PC-3 (cell line): ENCODE measurements around the gene GLRA3. TPM values are rescaled to one million over a fixed set of nuclear protein-coding genes. Genes with fewer than 3 reads are reported as not detected.

ENCODE experiments used
- ATAC-seq: fragments of 200-7000 bp; cut with Tn5 transposase; 2 replicates; pipeline ENCODE4 v1.9.1; 2020; ENCODE audit warnings: mild to moderate bottlenecking, moderate library complexity
- BruUV-seq: library from RNA; stranded (reverse); fragments of 400-500 nt; replicated peaks from 2 replicates; lab custom pipeline; 2021; lab: Mats Ljungman, UMichigan
- CTCF ChIA-PET: fragments of 300-600 bp; sonication (Branson Sonifier 250); formaldehyde crosslinking; loops from one replicate; lab custom pipeline; 2022; ENCODE audit warnings: antibody characterized with exemption; lab: Charles Lee
- POLR2A ChIA-PET: fragments of 300-600 bp; sonication (Branson Sonifier 250); formaldehyde crosslinking; loops from one replicate; lab custom pipeline; 2022; ENCODE audit warnings: antibody characterized with exemption; ENCODE audit not compliant: unreplicated experiment; lab: Charles Lee
- DNase-seq: peaks from one replicate; pipeline ENCODE4 v3.0.0-alpha.2; 2015
- H2AFZ ChIP-seq: fragments of 300-600 bp; sonication (generic); 2 replicates; pipeline ENCODE4 v1.6.0; 2016; ENCODE audit warnings: antibody characterized with exemption, low read length
- H3F3A ChIP-seq: fragments of 300-600 bp; sonication (generic); one replicate; pipeline ENCODE4 v1.6.0; 2017; ENCODE audit warnings: antibody characterized with exemption, low read length, control low read depth, mild to moderate bottlenecking; ENCODE audit not compliant: unreplicated experiment
- H3K27ac ChIP-seq: fragments of 300-600 bp; sonication (generic); 2 replicates; pipeline ENCODE4 v1.5.1; 2016; ENCODE audit warnings: mild to moderate bottlenecking, low read length
- H3K27me3 ChIP-seq: fragments of 300-600 bp; sonication (generic); 2 replicates; pipeline ENCODE4 v1.6.1; 2016; ENCODE audit warnings: low read length, mixed read lengths
- H3K36me3 ChIP-seq: fragments of 300-600 bp; sonication (generic); 2 replicates; pipeline ENCODE4 v1.6.1; 2016; ENCODE audit warnings: low read depth, mixed run types, low read length, mixed read lengths
- H3K4me1 ChIP-seq: fragments of 300-600 bp; sonication (generic); 2 replicates; pipeline ENCODE4 v1.5.1; 2016; ENCODE audit warnings: low read length; ENCODE audit not compliant: insufficient read depth
- H3K4me2 ChIP-seq: fragments of 300-600 bp; sonication (generic); 2 replicates; pipeline ENCODE4 v1.6.0; 2016; ENCODE audit warnings: low read length
- H3K4me3 ChIP-seq: fragments of 300-600 bp; sonication (generic); 2 replicates; pipeline ENCODE4 v1.5.1; 2016; ENCODE audit warnings: mild to moderate bottlenecking, low read length, mixed read lengths
- H3K79me2 ChIP-seq: fragments of 300-600 bp; sonication (generic); 2 replicates; pipeline ENCODE4 v1.6.1; 2017; ENCODE audit warnings: low read length, mixed read lengths
- H3K9ac ChIP-seq: fragments of 300-600 bp; sonication (generic); 2 replicates; pipeline ENCODE4 v1.6.0; 2016; ENCODE audit warnings: mild to moderate bottlenecking, low read length
- H3K9me2 ChIP-seq: fragments of 300-600 bp; sonication (generic); replicated peaks from 2 replicates; pipeline ENCODE4 v1.6.1; 2016; ENCODE audit warnings: mixed run types, low read length, mixed read lengths
- H3K9me3 ChIP-seq: fragments of 300-600 bp; sonication (generic); 2 replicates; pipeline ENCODE4 v1.6.1; 2016; ENCODE audit warnings: low read length, mixed read lengths
- H4K20me1 ChIP-seq: fragments of 300-600 bp; sonication (generic); 2 replicates; pipeline ENCODE4 v1.6.1; 2016; ENCODE audit warnings: low read length, mixed read lengths
- CTCF ChIP-seq: fragments of 300-600 bp; sonication (generic); conservative IDR thresholded peaks from 2 replicates; pipeline ENCODE4 v1.5.1; 2017; ENCODE audit warnings: antibody characterized with exemption, low read depth, mild to moderate bottlenecking, low read length
- EZH2 ChIP-seq: fragments of 300-600 bp; sonication (generic); IDR thresholded peaks from one replicate; pipeline ENCODE4 v1.6.1; 2017; ENCODE audit warnings: antibody characterized with exemption, mild to moderate bottlenecking, low read length; ENCODE audit not compliant: unreplicated experiment
- EZH2phosphoT487 ChIP-seq: fragments of 300-600 bp; sonication (generic); IDR thresholded peaks from 2 replicates; pipeline ENCODE4 v1.6.1; 2018; ENCODE audit warnings: mild to moderate bottlenecking, antibody characterized with exemption, low read length, borderline replicate concordance
- intact Hi-C: fragments of 100-400 bp; cut with micrococcal nuclease; formaldehyde crosslinking; loops from 2 replicates; pipeline ENCODE4 v1.9.0; 2023
- total RNA-seq: library from RNA; depleted of rRNA; stranded (reverse); fragments of >200 nt; gene quantifications from 2 replicates; pipeline ENCODE4 v1.2.3, GENCODE V29; 2014

GLRA3 gene
- total RNA-seq, 1 experiment from 2014 or later = not detected

GRCh38 chr4:174813292-174813691 lies 15.8 kb downstream of the GLRA3 start:
- intact Hi-C loops = no loop called here
- Histone ChIP-seq H3F3A (no peaks in the 10 kb centered on the region), H3K9me2 (no peaks in the 10 kb centered on the region), H4K20me1 (no peaks in the 10 kb centered on the region), H3K79me2 (no peaks in the 10 kb centered on the region), H3K4me3 (no peak overlapping the region), H3K4me1 (no peaks in the 10 kb centered on the region), H3K9ac (no peak overlapping the region), H3K36me3 (no peaks in the 10 kb centered on the region), H3K9me3 (no peaks in the 10 kb centered on the region), H3K27me3 (no peaks in the 10 kb centered on the region), H2AFZ (no peak overlapping the region), H3K27ac (no peak overlapping the region), H3K4me2 (no peak overlapping the region)
- no peak for ATAC-seq
- no peak for DNase-seq
- TF ChIP-seq EZH2 (no peak), EZH2phosphoT487 (no peak), CTCF (no peak)
- CTCF ChIA-PET = no interaction called here
- BruUV-seq = no TSS peak
- POLR2A ChIA-PET = no interaction called here

- H3K9me3 ChIP-seq = no peaks in the 10 kb centered on the region
- H3K79me2 ChIP-seq = no peaks in the 10 kb centered on the region
- H3K27me3 ChIP-seq = no peaks in the 10 kb centered on the region
- H3K27ac ChIP-seq = no peak overlapping the region
- H3K4me2 ChIP-seq = no peak overlapping the region
- H3K4me3 ChIP-seq = no peak overlapping the region
- no peak overlapping the region for H2AFZ ChIP-seq
- no peak overlapping the region for H3K9ac ChIP-seq
- DNase-seq (no peak), ATAC-seq (no peak)
- TF ChIP-seq CTCF (no peak), EZH2phosphoT487 (no peak), EZH2 (no peak)
- no peaks in the 10 kb centered on the region for H3K36me3 ChIP-seq
- H3K9me2 ChIP-seq = no peaks in the 10 kb centered on the region
- H4K20me1 ChIP-seq = no peaks in the 10 kb centered on the region
- BruUV-seq = no TSS peak
- H3F3A ChIP-seq = no peaks in the 10 kb centered on the region
- POLR2A ChIA-PET = no interaction called here
- H3K4me1 ChIP-seq = no peaks in the 10 kb centered on the region
- intact Hi-C loops = no loop called here
- CTCF ChIA-PET = no interaction called here
Measured at GRCh38 chr4:174810834-174811233, 18.2 kb downstream of the GLRA3 start.

- ATAC-seq (peak; percentile 84), DNase-seq (peak; percentile 41)
- CTCF ChIA-PET = no interaction called here
- H4K20me1 ChIP-seq = no peaks in the 10 kb centered on the region
- H3K79me2 ChIP-seq = no peaks in the 10 kb centered on the region
- POLR2A ChIA-PET = no interaction called here
- no peaks in the 10 kb centered on the region for H3K36me3 ChIP-seq
- intact Hi-C loops = no loop called here
- no peak overlapping the region for H3K9ac ChIP-seq
- H3K27ac ChIP-seq = no peak overlapping the region
- BruUV-seq = no TSS peak
- H3K9me2 ChIP-seq = no peaks in the 10 kb centered on the region
- no peaks in the 10 kb centered on the region for H3K27me3 ChIP-seq
- H3K4me1 ChIP-seq = no peaks in the 10 kb centered on the region
- no peak overlapping the region for H3K4me3 ChIP-seq
- no peaks in the 10 kb centered on the region for H3K9me3 ChIP-seq
- no peak for TF ChIP-seq EZH2phosphoT487
- no peak overlapping the region for H2AFZ ChIP-seq
- H3F3A ChIP-seq = no peaks in the 10 kb centered on the region
- H3K4me2 ChIP-seq = no peak overlapping the region
Measured at GRCh38 chr4:174808836-174809235, 20.2 kb downstream of the GLRA3 start.
